HL-60 (cell line): Measurements from ENCODE around the gene ZNF223.

Experiments used
- POLR2AphosphoS5 ChIP-seq: IDR thresholded peaks from 2 replicates; pipeline ENCODE4 v1.6.1; 2012; ENCODE audit warnings: low read depth
- TF ChIP-seq, protein P1 (sequence below): IDR thresholded peaks from one replicate; pipeline ENCODE4 v1.5.1; 2011; ENCODE audit warnings: low read length, control low read depth, inconsistent platforms; ENCODE audit not compliant: insufficient read depth

DNA sequence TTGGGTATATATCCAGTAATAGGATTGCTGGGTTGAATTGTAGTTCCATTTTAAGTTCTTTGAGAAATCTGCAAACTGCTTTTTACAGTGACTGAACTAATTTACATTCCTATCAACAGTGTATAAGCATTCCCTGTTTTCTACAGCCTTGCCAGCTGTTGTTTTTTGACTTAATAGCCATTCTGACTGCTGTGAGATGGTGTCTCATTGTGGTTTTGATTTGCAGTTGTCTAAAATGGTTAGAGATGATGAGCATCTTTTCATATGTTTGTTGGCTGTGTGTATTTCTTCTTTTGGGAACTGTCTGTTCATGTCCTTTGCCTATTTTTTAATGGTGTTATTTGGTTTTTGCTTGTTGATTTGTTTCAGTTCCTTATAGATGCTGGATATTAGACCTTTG, 30.6 kb upstream of the ZNF223 start:
- TF ChIP-seq, protein P1, sequence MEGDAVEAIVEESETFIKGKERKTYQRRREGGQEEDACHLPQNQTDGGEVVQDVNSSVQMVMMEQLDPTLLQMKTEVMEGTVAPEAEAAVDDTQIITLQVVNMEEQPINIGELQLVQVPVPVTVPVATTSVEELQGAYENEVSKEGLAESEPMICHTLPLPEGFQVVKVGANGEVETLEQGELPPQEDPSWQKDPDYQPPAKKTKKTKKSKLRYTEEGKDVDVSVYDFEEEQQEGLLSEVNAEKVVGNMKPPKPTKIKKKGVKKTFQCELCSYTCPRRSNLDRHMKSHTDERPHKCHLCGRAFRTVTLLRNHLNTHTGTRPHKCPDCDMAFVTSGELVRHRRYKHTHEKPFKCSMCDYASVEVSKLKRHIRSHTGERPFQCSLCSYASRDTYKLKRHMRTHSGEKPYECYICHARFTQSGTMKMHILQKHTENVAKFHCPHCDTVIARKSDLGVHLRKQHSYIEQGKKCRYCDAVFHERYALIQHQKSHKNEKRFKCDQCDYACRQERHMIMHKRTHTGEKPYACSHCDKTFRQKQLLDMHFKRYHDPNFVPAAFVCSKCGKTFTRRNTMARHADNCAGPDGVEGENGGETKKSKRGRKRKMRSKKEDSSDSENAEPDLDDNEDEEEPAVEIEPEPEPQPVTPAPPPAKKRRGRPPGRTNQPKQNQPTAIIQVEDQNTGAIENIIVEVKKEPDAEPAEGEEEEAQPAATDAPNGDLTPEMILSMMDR, result no peak
- no peak for TF ChIP-seq POLR2AphosphoS5
